Activated naive CD4-positive, alpha-beta T cell treated with anti-CD3 and anti-CD28 coated beads, Interleukin-2, amount 10 ng/mL, durations not matched to agents 7 days and 5 days (primary cell): ENCODE data around the gene MOSPD3.
"Not testable (repeated sequence)": the region's sequence is repeated elsewhere in the genome, so short reads cannot be mapped to it uniquely, and the experiment has no call there.

Experiments
- CTCF ChIA-PET: fragments of 350-600 bp; sonication (Branson Sonifier 250); formaldehyde crosslinking; loops from one replicate; lab custom pipeline; 2021; ENCODE audit warnings: antibody characterized with exemption; lab: Charles Lee
- DNase-seq: peaks from one replicate; pipeline ENCODE4 v3.0.0-alpha.2; 2020
- H3K27ac Mint-ChIP-seq: one replicate; pipeline ENCODE4 v1.8.0; 2021; ENCODE audit warnings: mild to moderate bottlenecking, moderate library complexity, mixed read lengths
- H3K27me3 Mint-ChIP-seq: one replicate; pipeline ENCODE4 v1.8.0; 2021; ENCODE audit warnings: mild to moderate bottlenecking, mixed read lengths
- H3K36me3 Mint-ChIP-seq: one replicate; pipeline ENCODE4 v1.8.0; 2021; ENCODE audit warnings: mixed read lengths
- H3K4me1 Mint-ChIP-seq: one replicate; pipeline ENCODE4 v1.8.0; 2021; ENCODE audit warnings: mixed read lengths
- H3K4me3 Mint-ChIP-seq: one replicate; pipeline ENCODE4 v1.8.0; 2021; ENCODE audit warnings: mild to moderate bottlenecking, moderate library complexity, mixed read lengths
- H3K9me3 Mint-ChIP-seq: one replicate; pipeline ENCODE4 v1.8.0; 2021; ENCODE audit warnings: mixed read lengths

Gene MOSPD3

GRCh38 chr7:100611983-100612729 is at the start of gene MOSPD3:
Gene MOSPD3, plus strand, starts transcription at chr7:100612540. Its CDS starts 252 bp downstream, at chr7:100612792.
- CTCF ChIA-PET = interaction anchor here (0.8 to 3.1 kb wide), 8 partner anchors 15 to 129 kb away, joined by 3 to 22 read pairs (median 4); partner anchors contain the start of genes GIGYF1 and LRCH4
- peak; percentile 99 for DNase-seq
- H3K4me1 Mint-ChIP-seq = peaks cover 38% of the 10 kb centered on the region

GRCh38 chr7:100563100-100563564 is 49.2 kb upstream of the MOSPD3 start:
- H3K36me3 Mint-ChIP-seq = peaks cover 17% of the 10 kb centered on the region
- CTCF ChIA-PET = interaction anchor here (0.6 to 11.5 kb wide), 14 partner anchors 11 to 94 kb away, joined by 3 to 130 read pairs (median 5); partner anchors contain the start of genes AGFG2, FBXO24, LRCH4 and NYAP1
- peaks cover 31% of the 10 kb centered on the region for H3K4me1 Mint-ChIP-seq
- no peak overlapping the region for H3K4me3 Mint-ChIP-seq
- no peak for DNase-seq
- no peaks in the 10 kb centered on the region for H3K9me3 Mint-ChIP-seq
- H3K27ac Mint-ChIP-seq = peak overlapping the region; percentile 5
- no peaks in the 10 kb centered on the region for H3K27me3 Mint-ChIP-seq

More at GRCh38 chr7:100611983-100612729, at the start of gene MOSPD3:
- Mint-ChIP-seq H3K36me3 (peaks cover 21% of the 10 kb centered on the region), H3K27me3 (peaks cover 22% of the 10 kb centered on the region), H3K27ac (peak within 1 kb of the TSS; percentile 99), H3K9me3 (no peaks in the 10 kb centered on the region), H3K4me3 (peak within 1 kb of the TSS; percentile 91)

GRCh38 chr7:100563809-100564400 is 48.4 kb upstream of the MOSPD3 start:
- no peak overlapping the region for H3K4me3 Mint-ChIP-seq
- CTCF ChIA-PET = interaction anchor here (0.6 to 11.5 kb wide), 20 partner anchors 9 to 162 kb away, joined by 3 to 130 read pairs (median 5); partner anchors contain the start of genes AGFG2, FBXO24, LRCH4 and NYAP1
- peaks cover 36% of the 10 kb centered on the region for H3K4me1 Mint-ChIP-seq
- no peak overlapping the region for H3K27ac Mint-ChIP-seq
- no peaks in the 10 kb centered on the region for H3K9me3 Mint-ChIP-seq
- peak; percentile 92 for DNase-seq
- peaks cover 17% of the 10 kb centered on the region for H3K36me3 Mint-ChIP-seq
- peaks cover 2% of the 10 kb centered on the region for H3K27me3 Mint-ChIP-seq

- not testable (repeated sequence) for DNase-seq, H3K27me3 Mint-ChIP-seq, H3K4me3 Mint-ChIP-seq, H3K9me3 Mint-ChIP-seq, H3K27ac Mint-ChIP-seq
- Mint-ChIP-seq H3K4me1 (peaks cover 37% of the 10 kb centered on the region), H3K36me3 (peaks cover 15% of the 10 kb centered on the region)
- CTCF ChIA-PET = interaction anchor here (0.7 to 11.5 kb wide), 15 partner anchors 10 to 161 kb away, joined by 3 to 130 read pairs (median 6); partner anchors contain the start of genes AGFG2, FBXO24, LRCH4 and NYAP1
Observed at GRCh38 chr7:100564405-100564804, 47.9 kb upstream of the MOSPD3 start.

GRCh38 chr7:100565133-100565571 is 47.2 kb upstream of the MOSPD3 start:
- CTCF ChIA-PET = interaction anchor here (1.1 to 11.5 kb wide), 11 partner anchors 10 to 161 kb away, joined by 3 to 130 read pairs (median 6); partner anchors contain the start of genes FBXO24 and LRCH4
- H3K27ac Mint-ChIP-seq = no peak overlapping the region
- H3K36me3 Mint-ChIP-seq = peaks cover 13% of the 10 kb centered on the region
- peaks cover 38% of the 10 kb centered on the region for H3K4me1 Mint-ChIP-seq
- H3K9me3 Mint-ChIP-seq = no peaks in the 10 kb centered on the region
- no peak overlapping the region for H3K4me3 Mint-ChIP-seq
- H3K27me3 Mint-ChIP-seq = peaks cover 14% of the 10 kb centered on the region
- no peak for DNase-seq

GRCh38 chr7:100566018-100566531 is 46.3 kb upstream of the MOSPD3 start:
- DNase-seq = no peak
- H3K27ac Mint-ChIP-seq = peak overlapping the region; percentile 45
- no peak overlapping the region for H3K4me3 Mint-ChIP-seq
- peaks cover 46% of the 10 kb centered on the region for H3K4me1 Mint-ChIP-seq
- no peaks in the 10 kb centered on the region for H3K9me3 Mint-ChIP-seq
- H3K36me3 Mint-ChIP-seq = peaks cover 13% of the 10 kb centered on the region
- CTCF ChIA-PET = interaction anchor here (1.1 to 11.5 kb wide), 7 partner anchors 20 to 125 kb away, joined by 3 to 130 read pairs (median 6); partner anchors contain the start of genes FBXO24 and LRCH4
- H3K27me3 Mint-ChIP-seq = peaks cover 22% of the 10 kb centered on the region

GRCh38 chr7:100567031-100567730 is 45.2 kb upstream of the MOSPD3 start:
- no peak for DNase-seq
- H3K27ac Mint-ChIP-seq = peak overlapping the region; percentile 42
- H3K36me3 Mint-ChIP-seq = peaks cover 19% of the 10 kb centered on the region
- H3K27me3 Mint-ChIP-seq = peaks cover 31% of the 10 kb centered on the region
- H3K4me3 Mint-ChIP-seq = no peak overlapping the region
- H3K4me1 Mint-ChIP-seq = peaks cover 54% of the 10 kb centered on the region
- no peaks in the 10 kb centered on the region for H3K9me3 Mint-ChIP-seq
- CTCF ChIA-PET = interaction anchor here (0.6 to 11.5 kb wide), 4 partner anchors 19 to 182 kb away, joined by 3 to 130 read pairs (median 6); partner anchors contain the start of genes FBXO24 and LRCH4

- Mint-ChIP-seq H3K27me3 (peaks cover 31% of the 10 kb centered on the region), H3K27ac (peak overlapping the region; percentile 42), H3K4me1 (peaks cover 55% of the 10 kb centered on the region), H3K36me3 (peaks cover 20% of the 10 kb centered on the region), H3K4me3 (no peak overlapping the region), H3K9me3 (no peaks in the 10 kb centered on the region)
- CTCF ChIA-PET = interaction anchor here (11.5 kb wide), 1 partner anchor 18 kb away, joined by 130 read pairs; the partner anchor contains the start of genes FBXO24 and LRCH4
- no peak for DNase-seq
Observed at GRCh38 chr7:100567751-100568175, 44.6 kb upstream of the MOSPD3 start.

GRCh38 chr7:100568176-100568895 is 44.0 kb upstream of the MOSPD3 start:
- H3K27ac Mint-ChIP-seq = peak overlapping the region; percentile 64
- H3K36me3 Mint-ChIP-seq = peaks cover 18% of the 10 kb centered on the region
- H3K27me3 Mint-ChIP-seq = peaks cover 31% of the 10 kb centered on the region
- H3K4me1 Mint-ChIP-seq = peaks cover 55% of the 10 kb centered on the region
- H3K4me3 Mint-ChIP-seq = no peak overlapping the region
- no peaks in the 10 kb centered on the region for H3K9me3 Mint-ChIP-seq
- CTCF ChIA-PET = interaction anchor here (11.5 kb wide), 1 partner anchor 17 kb away, joined by 130 read pairs; the partner anchor contains the start of genes FBXO24 and LRCH4
- DNase-seq = no peak

GRCh38 chr7:100568896-100569844 is 43.2 kb upstream of the MOSPD3 start:
- CTCF ChIA-PET = interaction anchor here (0.9 to 11.5 kb wide), 2 partner anchors 14 to 17 kb away, joined by 3 to 130 read pairs; partner anchors contain the start of genes FBXO24 and LRCH4
- no peak overlapping the region for H3K4me3 Mint-ChIP-seq
- peaks cover 50% of the 10 kb centered on the region for H3K4me1 Mint-ChIP-seq
- no peaks in the 10 kb centered on the region for H3K9me3 Mint-ChIP-seq
- H3K27ac Mint-ChIP-seq = no peak overlapping the region
- peaks cover 14% of the 10 kb centered on the region for H3K36me3 Mint-ChIP-seq
- peaks cover 31% of the 10 kb centered on the region for H3K27me3 Mint-ChIP-seq
- peak; percentile 57 for DNase-seq

- H3K36me3 Mint-ChIP-seq = peaks cover 21% of the 10 kb centered on the region
- no peak overlapping the region for H3K27ac Mint-ChIP-seq
- peaks cover 50% of the 10 kb centered on the region for H3K4me1 Mint-ChIP-seq
- no peaks in the 10 kb centered on the region for H3K9me3 Mint-ChIP-seq
- no peak overlapping the region for H3K4me3 Mint-ChIP-seq
- CTCF ChIA-PET = interaction anchor here (1.5 kb wide), 1 partner anchor 12 kb away, joined by 6 read pairs; no protein-coding TSS in a partner anchor
- peaks cover 31% of the 10 kb centered on the region for H3K27me3 Mint-ChIP-seq
- DNase-seq = no peak
Observed at GRCh38 chr7:100570954-100571828, 41.1 kb upstream of the MOSPD3 start.
